NCI-H524 (cell line): ENCODE measurements around the gene INCA1.
A peak's percentile ranks its signal among the peaks of the same experiment; 100 is the strongest.

Experiments used
- DNase-seq, 2 experiments: peaks; one replicate each; lab custom pipeline; 2025; lab: John Stamatoyannopoulos, UW

Gene INCA1

DNA sequence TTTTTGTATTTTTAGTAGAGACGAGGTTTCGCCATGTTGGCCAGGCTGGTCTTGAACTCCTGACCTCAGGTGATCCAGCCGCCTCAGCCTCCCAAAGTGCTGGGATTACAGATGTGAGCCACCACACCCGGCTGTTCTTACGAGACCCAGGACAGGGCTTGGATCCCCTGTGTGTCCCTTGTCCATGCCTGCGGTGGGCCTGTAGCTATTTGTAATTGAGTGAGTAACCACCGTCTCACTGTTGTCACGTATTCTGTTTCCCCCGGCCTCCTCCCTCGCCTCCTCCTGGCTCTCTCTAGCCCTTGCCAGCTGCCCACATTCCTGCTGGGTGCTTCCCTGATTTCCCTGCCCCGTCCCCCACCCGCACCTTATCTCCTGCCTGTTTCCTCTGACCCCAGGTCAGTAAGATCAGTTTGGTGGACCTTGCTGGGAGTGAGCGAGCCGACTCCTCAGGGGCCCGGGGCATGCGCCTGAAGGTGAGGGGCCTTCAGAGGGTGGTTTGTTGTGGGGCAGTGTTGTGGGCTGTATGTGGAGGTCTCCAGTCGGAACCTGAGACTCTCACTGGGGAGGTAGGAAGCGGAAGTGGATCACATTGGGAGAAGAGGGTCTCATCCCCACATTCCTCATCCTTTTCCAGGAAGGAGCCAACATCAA, 6.0 kb upstream of the INCA1 start:
- no peak for DNase-seq

DNA sequence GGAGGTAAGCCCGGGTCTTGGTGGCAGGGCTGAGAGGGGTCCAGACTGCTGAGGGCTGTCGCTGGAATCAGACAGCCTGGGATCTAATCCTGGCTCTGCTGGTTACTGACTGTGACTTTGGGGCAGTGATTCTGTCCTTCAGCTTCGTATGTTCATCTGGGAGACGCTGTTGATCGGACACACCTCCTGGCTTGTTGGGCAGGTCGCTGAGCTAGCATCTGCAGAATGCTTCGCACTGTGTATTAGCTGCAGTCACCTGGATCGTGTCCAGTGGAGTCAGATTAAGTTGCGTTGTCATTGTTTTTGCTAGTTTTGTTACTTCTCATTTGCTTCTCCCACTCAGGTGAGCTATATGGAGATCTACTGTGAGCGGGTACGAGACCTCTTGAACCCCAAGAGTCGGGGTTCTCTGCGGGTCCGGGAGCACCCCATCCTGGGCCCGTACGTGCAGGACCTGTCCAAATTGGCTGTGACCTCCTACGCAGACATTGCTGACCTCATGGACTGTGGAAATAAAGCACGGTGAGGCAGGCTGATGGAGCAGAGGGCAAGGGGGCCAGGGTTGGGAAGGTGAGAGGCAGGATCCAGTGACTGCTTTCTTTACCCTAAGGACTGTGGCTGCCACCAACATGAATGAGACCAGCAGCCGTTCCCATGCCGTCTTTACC, 4.9 kb upstream of the INCA1 start:
- DNase-seq, result no peak

DNA sequence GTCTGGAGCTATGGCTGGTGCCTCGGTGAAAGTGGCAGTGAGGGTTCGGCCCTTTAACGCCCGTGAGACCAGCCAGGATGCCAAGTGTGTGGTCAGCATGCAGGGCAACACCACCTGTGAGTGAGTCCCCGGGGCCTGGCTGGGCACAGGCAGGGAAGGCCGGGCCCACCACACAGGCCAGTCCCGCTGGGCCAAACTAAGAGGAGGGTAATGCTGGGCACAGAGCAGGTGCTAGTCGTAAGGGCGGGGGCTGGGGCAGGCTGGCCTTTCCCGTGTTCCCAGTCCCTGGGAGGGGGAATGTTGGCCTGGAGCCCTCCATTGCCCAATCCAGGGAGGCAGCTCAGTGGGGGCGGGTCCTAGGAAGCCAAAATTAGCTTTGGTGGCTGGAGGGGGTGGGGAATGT, 2.9 kb upstream of the INCA1 start:
- no peak for DNase-seq

DNA sequence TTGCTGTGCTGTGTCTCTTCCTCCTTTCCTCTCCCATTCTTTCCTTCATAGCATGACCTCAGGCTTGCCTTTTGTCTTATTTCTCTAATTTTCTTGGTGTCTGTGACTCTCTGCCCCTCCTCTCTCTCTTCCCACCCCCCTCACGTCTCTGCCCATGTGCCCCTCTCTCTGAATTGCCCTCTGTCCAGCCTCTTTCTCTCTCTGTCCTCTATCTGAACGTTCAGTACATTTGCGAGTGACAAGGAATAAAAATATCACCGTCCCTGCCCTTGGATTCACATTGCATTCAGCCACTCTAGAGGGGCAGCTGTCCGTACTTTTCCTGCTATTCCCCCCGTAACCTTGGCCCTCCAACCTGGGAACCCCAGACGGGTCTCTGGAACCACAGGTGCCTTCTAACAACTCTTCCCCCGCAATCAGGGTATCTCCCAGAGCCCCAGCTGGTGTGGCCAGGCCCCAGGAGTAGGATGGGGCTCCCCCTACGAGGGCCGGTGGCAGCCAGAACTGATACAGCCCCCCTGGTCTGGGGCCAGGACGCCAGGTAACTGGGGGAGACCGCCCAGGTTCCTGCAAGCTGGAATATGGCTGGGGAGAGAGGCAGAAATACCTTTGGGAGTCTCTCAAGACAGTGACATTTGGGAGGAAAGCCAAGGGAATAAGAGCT, 2.2 kb upstream of the INCA1 start:
- DNase-seq, result no peak

DNA sequence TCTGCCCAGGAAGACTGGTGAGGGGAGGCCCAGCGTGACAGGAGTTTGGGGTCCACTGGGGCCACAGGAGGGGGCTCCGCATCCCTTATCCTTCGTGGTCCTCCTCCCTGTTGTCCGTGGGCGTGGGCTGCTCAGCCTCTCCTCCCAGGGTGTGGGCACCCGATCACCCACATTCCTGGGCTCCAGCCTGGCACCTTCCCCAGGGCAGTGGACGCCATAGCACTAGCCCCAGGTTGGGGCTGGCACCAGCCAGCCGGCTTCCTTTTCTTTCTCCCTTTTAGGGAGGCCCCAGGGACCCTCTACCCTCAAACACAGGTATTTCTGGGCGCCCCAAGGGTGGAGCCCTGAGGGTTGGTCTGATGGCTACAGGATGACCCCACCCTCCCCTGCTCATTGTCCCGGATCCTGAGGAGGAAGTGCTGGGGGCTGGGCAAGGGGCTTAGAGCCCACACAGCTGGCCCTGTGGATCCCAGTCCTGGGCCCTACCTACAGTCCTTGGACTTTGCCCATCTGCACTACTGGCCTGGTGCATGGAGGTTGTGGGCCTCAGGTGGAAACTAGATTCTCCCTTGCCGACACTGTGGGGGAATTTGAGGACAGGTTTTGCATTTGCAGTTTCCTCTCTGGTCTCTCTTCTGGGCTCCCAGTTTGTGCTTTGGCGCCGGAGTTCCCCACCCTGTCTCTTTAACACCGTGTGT, 1.6 kb upstream of the INCA1 start:
- DNase-seq, result no peak

DNA sequence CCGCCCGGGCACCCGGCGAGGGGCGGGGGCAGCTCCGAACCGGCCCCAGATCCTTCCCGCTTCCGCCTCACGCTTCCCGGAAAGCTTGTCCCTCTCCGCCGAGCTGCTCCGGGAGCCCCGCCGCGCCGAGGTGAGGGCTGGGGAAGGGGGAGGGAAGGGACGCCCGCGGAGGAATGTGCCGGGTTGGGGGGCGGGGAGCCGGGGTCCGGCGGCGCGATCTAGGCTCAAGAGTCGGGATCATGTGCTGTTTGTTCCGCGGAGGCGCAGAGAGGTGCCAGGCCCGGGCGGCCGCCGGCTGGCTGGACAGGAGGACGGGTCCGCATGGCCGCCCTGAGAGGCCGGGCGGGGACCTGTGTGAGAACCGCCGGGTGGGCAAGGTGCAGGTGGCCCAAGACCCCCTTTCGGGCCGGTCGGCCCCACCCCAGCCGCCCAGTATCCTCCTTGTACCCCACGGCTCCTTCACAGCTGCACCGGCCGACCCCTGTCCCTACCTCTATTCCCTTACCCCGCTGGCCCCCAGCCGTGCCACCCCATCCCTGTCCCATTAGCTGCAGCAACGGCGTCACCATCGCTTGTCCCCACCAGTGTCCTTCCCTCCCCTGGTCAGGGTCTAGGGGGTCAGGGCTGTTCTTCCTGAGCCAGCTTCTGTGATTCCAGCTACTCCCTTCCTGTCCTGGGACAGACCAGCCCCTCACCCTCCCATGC, 857 bp upstream of the INCA1 start:
- peak in 1 of 2 experiments; percentile 40 for DNase-seq

DNA sequence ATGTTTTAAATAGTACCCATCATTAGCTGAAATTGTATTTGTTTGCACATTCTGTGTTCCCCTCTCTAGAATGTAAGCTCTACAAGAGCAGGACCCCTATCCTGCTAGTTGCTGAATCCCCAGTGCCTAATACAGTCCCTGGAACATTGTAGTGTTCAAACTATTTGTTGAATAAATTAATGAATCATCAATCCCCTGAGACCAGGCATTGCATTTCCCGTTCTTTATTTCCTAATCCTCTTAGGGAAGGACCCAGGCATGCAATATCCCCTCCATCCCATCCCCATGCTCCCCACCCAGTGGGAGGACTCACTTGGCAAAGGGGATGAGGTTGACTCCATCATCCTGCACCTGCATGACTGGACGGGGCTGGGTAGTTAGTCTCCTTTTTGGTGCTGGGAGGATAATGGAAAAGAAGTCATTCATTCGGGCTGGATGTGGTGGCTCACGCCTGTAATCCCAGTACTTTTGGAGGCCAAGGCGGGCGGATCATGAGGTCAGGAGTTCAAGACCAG, 3.2 kb downstream of the INCA1 start:
- no peak for DNase-seq

DNA sequence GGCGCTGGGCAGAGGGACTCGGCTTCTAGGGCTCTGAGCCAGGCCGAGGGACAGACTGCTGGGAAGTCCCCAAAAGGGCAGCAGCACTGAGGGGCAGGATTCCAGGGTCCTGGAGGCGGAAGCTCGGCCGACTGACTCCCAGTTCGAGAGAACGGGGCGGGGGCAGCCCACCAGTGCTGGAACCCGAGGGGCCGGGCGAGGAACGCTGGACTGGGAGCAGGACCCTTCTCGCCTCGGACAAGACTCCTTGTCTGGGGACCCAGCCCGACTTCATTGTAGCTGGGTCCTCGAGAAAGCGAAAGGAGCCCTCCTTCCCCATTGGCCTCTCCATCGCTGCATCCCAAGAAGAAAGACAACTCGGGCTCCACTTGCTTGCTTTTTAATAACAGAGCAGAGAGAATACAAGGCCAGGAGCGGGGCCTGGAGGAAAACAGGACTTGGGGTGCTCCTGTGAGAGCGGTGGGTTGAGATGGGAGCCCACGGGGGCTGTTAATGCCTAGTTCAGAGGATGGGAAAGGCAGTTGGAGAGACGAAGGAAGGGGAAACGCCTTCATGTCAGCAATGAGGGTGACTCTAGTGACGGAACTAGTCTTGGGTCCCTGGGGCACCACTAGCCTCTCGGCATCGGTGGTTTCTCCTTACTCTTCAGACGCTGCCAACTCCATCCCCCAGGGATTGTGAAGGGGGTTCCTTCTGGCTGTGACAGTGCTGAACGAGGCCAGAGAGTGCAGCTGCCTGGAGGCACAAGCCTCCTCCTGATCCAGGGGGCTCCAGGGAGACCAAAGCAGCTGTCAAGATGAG, 9.4 kb downstream of the INCA1 start:
- no peak for DNase-seq

DNA sequence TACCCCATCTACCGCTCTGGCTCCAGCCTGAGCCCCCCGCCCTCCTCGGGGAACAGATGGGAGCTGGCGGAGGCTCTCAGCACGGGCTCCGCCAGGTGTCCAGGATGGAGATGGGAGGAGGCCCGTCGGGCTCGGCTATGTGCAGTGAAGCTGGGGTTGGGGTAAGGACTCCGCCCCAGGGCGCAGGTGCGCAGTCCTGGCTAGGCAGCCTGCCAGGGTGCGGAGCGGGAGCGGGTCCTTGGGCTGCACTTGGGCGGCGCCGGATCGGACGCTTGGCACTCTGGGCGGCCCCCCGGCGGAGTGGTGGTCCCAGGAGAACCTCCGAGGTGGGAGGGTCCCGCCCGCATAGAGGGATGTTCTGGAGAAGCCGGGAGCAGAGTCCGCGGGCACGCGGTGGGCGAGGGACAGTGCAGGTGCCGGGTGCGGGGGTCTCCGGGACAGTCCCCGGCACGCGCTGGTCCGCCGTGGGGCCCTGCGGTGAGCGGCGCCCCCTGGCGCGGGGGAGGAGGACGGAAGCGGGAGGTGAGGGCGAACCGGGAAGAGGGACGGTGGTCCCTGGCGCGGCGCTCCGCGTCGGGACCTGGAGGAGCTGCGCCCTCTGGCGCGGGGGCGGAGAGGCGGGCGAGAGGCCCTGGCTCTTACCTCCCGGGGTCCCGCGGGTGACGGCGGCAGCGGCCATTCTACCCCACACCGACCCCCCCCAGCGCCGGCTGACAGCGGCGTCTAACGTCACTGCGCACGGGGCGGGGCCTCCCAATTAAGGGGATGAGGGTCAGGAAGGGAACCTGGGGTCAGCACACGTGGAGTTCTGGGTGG, 10.2 kb downstream of the INCA1 start, which contains the start of gene CAMTA2:
TSS of gene CAMTA2 (minus strand) at position 725 of the 816 bp plus-strand sequence. CDS start 1,453 bp downstream, outside the sequence.
- DNase-seq, result peak; percentile 44 to 80

DNA sequence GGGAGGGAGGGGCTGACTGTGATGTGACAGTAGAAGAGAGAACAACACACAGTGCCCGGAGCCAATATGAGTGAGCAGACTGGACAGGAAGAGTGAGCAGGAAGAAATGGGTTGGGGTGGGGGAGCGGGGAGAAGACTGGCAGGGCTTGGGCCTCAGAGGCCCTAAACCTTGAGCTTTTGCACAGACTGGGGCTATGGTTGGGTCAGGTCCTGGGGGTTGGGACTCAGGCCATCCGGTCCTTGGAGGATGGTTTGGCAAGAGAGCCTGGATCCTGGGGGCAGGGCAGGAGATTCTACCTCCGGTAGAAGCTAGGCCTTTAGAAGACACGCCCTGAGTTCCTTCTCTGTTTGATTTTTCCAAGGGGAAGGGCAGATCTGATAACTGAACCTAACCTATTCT, 10.9 kb downstream of the INCA1 start:
- no peak for DNase-seq

DNA sequence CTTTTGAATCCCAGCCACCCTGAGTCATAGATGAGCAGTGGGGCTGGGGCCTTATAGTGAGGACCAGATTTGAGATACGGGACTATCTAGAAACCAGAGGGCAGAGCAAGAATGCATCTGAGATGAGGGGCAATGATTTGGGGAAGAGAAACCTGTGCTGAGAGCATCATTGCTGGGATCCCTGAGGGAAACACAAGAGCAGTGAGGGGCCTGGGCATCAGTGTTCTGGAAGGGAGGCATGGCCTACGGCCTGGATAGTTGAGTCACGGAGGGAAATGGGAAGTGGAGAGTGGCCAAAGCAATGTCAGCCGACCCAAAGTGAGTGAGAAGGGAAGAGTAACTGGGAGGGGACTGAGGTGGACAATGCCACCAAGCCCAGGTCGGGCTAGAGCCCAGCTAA, 15.0 kb downstream of the INCA1 start:
- no peak for DNase-seq

DNA sequence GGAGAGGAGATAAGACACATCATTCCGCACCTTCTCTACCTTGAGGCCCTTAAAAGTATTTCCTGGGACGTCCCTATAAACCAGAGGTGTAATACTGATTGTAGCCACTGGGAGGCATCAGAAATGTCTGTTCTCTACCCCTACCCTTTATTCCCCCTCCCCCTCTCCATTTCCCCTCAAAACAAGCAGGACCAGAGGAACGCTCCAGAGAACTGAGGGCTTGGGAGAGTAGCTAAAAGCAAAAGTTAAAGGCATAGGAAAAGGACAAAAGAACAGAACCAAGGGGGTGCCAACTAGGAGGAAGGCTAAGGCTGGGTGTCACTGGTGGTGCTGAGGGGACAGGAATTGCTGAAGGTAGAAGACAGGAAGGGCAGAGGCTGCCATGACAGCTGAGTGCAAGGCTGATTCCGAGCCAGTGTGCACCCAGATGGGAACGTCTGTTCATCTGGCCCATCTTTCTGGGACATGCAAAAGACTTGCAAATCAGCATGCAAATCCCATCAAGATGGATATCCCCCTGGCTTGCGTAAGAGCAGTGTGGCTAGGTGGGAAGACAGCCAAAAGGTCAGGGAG, 16.6 kb downstream of the INCA1 start:
- DNase-seq, result peak; percentile 11 to 57

DNA sequence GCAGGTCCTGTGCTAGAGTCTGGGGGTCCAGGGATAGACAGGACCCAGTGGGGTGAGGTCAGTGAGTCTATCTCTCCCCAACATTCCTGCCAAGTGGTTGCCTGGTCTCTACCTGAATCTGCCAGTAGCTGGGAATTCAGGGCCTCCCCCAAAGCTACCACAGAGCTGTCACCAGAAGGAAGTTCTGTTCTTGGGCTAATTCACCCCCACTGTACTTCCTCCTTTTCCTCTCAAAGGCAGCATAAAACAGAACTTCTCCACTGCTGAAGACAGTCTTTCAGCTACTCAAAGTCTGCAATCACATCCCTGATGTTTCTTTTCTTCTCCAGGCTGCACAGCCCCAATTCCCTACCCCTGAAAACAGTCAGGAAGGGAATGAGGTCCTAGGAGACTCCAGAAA, 18.6 kb downstream of the INCA1 start:
- no peak for DNase-seq

DNA sequence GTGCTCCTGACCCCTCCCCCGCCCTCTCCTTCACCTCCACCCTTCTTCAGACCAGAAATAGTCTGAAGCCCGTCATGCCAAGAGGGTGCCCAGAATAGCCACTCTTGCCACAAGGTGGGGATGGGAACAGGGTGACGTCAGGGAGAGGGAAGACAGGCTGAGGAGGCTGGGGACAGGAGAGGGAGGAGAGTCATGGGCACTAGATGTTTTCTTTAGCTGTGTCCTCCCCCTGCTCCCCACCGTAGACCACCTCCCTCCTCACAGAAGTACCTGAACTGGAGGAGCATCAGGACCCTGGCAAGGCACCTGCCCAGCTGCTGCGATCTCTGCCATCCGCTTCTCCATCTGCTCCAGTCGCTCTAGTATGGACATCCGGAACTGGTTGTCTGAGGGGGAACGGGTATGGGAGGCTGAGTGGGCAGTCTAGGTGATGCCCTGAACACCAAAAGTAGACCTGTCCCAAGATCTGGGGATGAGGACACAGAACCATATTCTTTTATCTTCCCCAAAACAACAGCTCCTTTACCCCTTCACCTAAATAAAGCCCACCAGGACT, 23.1 kb downstream of the INCA1 start:
- no peak for DNase-seq

DNA sequence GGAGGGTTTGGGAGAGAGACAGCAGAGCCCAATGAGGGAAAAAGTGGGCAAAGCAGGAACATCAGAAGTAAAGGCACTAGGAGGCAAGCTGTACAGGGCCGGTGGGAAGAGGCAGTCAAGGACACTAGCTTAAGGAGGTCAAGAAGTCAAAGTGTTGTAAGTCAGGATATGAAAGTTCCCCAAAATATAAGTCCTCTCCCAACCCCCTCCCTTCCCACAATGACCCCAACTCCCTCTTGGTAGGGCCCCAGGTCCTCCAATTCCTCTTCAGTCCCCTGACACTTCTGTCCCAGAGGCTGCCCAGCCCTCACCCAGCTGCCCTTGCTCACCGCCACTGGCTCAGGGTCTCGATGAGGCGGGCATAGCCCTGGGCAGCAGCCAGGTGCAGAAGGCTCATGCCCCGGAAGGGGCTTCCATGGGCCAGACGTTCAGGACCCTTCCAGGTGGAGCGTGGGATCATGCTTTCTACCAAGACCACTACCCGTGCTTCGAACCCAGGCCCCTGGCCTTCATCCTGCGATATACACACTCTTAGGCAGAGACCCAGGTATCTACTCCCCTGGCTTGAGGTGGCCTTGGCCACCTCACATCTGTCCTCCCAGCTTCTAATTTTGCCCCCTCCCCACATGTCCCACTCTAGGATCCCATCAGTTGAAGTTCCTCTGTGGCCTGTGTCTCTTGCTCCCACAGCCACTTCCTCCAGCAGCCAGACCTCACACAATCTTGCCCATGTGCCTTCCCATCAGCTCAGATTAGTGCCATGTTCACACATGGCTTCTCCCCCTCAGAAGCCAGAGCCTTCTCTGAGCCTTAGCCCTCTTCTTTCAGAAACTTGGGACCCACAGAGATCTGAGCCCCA, 23.8 kb downstream of the INCA1 start:
- no peak for DNase-seq

DNA sequence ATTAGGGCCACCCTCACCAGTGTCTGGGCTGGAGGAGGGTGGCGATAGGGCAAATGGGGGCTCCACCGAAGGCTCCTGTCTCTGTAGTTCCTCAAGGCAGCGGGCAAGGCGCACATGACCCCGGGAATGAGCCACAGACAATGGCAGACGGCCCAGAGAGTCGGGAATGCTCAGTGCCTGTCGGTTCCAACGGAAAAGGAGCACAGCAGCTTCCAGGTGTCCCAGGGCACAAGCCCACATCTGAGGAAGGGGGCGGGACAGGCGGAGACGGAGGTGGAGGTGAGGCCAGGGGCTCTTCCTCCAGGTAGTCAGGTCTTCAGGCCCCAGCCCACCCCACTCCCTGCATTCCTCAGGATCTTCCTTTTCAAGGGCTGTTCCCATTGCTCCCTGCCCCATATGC, 24.6 kb downstream of the INCA1 start:
- no peak for DNase-seq

DNA sequence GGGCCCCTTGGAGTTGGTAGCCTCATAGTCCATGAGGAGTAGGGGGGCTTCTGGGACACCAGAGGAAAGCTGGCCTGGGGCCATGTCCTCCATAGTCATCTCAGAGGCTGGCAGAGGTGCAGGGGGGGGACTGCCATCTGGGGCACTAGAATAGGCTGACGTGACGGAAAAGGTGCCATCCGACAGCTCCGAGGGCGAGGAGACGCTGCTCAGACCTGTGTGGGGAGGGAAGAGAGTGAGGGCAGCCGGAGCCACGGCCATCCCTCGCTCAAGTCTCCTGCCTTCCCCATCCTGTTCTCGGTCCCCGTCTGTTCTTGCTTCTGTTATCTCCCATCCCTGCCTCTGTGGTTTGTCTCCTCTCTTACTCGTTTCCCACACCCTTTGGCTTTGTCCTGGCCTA, 25.0 kb downstream of the INCA1 start:
- DNase-seq, result no peak

DNA sequence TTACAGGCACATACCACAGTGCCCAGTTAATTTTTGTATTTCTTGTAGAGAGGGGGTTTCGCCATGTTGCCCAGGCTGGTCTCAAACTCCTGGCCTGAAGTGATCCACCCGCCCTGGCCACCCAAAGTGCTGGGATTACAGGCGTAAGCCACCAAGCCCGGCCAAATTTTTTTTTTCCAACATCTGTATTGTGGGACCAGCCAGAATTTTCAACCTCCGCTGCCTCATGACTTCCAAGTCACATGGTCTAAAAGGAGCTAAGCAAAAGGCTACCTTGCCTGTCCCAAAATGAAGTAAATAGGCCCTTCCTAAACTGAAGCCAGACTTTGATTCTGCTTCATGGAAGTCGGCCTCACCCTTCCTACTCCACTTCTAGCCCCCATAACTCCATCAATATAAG, 25.5 kb downstream of the INCA1 start:
- no peak for DNase-seq
